IPS-NIHi11 (cell line): ENCODE measurements around the gene RCE1.
"Not testable (repeated sequence)": the region's sequence is repeated elsewhere in the genome, so short reads cannot be mapped to it uniquely, and the experiment has no call there.

Source experiments
- DNase-seq: peaks from one replicate; pipeline ENCODE4 v3.0.0; 2012; ENCODE audit warnings: mixed read lengths, low spot score

The RCE1 gene, protein sequence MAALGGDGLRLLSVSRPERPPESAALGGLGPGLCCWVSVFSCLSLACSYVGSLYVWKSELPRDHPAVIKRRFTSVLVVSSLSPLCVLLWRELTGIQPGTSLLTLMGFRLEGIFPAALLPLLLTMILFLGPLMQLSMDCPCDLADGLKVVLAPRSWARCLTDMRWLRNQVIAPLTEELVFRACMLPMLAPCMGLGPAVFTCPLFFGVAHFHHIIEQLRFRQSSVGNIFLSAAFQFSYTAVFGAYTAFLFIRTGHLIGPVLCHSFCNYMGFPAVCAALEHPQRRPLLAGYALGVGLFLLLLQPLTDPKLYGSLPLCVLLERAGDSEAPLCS

DNA sequence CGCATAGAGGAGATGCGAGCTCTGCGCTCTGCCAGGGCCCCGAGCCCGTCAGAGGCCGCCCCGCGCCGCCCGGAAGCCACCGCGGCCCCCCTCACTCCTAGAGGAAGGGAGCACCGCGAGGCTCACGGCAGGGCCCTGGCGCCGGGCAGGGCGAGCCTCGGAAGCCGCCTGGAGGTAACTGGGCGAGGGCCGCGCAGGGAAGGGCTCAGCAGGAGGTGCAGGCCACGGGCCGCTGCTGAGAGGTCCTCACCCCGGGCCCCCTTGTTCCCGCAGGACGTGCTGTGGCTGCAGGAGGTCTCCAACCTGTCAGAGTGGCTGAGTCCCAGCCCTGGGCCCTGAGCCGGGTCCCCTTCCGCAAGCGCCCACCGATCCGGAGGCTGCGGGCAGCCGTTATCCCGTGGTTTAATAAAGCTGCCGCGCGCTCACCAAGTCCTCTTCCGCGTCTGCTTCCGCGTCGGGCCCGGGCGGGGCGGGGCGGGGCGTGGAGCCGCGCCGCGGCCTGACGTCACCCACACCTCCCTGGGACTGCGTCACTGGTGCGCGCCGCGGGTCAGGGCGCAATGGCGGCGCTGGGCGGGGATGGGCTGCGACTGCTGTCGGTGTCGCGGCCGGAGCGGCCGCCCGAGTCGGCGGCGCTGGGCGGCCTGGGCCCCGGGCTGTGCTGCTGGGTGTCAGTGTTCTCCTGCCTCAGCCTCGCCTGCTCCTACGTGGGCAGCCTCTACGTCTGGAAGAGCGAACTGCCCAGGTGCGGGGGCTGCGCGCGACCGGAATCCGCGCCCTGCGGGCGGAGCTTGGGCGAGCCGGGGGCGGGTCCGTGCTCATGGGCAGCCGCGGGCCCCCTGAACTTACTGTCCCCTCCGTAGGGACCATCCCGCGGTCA, at the start of gene RCE1:
RCE1 (plus strand) TSS at position 546 of the 880 bp plus-strand sequence; CDS start at position 561, 15 bp downstream.
- DNase-seq: peak; percentile 99

DNA sequence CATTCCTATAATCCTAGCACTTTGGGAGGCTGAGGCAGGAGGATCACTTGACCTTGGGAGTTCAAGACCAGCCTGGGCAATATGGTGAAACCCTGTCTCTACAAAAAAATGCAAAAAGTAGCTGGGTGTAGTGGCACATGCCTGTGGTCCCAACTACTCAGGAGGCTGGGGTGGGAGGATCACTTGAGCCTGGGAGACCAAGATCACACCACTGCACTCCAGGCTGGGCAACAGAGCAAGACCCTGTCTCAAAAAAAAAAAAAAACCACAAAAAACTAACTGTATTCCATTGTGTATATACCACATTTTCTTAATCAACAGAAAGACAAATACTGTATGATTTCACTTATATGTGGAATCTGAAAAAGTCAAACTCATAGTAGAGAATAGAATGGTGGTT, 43.4 kb upstream of the RCE1 start:
- not testable (repeated sequence) for DNase-seq

DNA sequence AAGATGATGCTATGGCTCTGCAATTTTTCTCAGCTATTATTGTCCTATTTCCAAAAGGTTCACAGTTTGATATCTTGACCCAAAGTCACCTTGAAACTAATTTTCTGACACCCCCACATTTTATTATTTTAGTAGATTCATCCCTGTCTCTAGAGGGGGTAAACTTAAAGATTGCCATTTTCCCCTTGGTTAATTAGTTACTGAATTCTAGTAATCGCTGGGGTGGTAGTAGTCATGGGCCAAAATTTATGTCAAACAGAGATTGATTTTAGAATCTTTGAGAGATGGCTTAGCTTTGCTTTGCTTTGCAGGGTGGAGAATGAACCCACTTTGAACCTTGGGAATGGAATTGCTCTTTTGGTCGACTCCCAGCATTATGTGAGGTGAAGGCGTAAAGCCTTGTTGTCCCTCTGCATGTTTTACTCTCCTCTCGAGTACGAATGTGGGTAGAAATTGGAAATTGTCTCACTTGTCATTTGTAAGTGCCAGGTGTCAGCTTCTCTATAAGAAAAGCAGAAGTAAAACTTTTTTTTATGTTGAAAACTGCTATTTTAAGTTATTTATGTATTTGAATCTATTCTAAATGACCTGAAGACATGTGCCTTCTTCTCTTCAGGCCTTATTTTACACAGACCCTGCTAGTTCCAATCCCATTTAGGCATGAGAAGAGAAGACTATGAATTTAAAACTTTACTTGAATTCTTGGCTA, 42.4 kb upstream of the RCE1 start:
- no peak for DNase-seq

DNA sequence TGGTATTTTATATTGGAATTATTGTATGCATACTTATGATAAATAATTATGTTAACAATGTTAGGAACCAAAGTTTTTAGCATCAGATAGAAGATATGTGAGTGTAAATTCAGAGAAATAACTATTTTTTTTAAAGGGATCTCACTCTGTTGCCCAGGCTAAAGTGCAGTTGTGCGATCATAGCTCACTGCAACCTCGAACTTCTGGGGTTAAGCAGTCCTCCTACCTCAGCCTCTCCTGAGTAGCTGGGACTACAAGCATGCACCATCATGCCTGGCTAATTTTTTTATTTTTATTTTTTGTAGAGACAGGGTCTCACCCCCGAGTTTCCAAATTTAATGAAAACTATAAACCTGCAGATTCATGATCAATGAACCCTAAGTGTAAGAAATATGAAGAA, 33.6 kb upstream of the RCE1 start:
- no peak for DNase-seq

DNA sequence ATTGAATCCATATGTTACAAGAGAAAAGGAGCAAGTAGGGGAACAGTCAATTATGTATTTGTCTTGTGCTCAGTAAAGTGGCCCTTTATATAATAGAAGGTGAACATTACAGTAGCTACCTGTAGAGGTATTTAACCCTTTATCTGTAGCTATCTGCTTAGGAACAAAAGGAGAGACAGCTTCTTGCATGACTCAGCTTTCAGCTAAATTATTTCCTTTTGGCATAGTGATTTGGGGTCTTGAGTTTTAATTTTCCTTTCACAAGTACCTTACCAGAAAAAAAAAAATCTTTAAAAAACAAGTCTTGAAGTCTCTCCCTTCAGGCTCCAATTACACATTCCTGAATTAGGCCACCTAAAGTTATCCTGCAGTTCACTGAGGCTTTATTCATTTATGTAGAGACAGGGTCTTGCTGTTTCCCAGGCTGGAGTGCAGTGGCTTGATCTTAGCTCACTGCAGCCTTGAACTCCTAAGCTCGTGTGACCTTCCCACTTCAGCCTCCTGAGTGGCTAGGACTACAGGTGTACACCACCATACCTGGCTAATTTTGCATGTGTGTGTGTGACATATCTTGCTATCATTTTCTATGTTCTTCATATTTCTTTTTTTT, 32.6 kb upstream of the RCE1 start:
- no peak for DNase-seq

DNA sequence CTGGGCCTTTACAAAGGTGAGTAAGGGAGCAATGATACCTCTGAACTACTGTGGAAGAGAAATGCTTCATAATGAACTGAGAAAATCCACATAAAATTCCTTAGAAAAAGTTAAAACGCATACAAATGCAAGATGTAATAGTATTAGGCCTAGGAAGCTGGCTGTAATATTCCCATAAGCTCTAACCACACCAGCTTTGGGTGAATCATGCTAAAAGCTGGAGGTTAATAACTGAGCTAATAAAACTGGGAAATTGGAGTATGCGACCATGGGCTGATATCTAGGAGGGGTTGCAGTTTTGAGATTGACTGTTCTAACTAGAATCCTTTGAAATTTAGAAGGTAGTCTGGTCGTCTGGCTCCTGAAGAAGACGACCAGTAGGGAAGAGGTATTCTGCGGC, 28.6 kb upstream of the RCE1 start:
- DNase-seq: no peak

DNA sequence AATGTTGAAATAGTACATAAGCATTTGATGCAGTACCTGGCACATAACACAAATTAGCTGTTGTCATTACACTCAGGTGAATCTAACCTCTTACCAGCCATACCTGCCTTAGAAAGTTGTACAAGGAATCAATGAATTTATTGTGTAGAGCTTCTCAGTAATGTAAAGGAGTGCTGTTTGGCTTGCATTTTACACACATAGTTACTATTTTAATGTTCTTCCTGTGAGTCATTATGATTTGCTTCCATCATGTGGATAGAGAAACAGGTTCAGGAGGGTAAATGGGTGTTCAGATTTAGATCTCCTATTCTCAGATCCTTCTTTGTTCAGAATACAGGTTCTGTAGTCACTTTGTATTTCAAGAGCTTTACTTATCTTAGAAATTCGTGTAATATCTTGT, 27.6 kb upstream of the RCE1 start:
- DNase-seq: no peak

DNA sequence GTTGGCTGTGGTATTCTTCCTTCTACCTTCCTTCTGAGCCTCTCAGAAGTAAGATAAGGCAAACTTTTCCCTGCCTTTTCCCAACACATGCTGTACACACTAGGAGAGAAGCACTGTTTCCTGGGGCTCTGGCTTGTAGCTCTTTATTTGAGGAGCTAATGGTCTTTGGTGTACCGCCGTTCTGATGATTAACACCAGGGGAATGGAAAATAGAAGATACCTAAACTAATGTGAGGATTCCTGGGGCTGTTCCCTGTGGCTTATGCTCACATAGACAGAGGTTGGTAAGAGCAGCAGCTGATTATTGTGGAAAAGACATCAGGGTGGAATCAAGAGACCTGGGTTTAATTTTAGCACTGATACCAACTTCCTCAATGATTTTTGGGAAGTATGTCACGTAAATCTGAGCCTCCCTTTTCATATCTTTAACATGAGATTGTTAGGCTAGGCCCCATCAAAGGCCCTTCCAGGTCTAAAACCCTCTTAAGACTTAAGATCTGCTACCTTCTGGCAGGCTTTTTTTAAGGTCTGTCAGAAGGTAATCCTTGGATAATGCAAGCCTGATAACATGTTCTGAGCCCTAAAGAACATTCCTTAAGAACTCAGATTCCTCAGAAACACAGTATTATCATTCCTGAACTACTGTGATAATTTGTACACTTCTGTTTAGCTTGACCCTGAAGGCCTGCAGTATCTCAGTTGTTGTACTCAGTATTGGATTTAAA, 24.8 kb upstream of the RCE1 start:
- DNase-seq: no peak

DNA sequence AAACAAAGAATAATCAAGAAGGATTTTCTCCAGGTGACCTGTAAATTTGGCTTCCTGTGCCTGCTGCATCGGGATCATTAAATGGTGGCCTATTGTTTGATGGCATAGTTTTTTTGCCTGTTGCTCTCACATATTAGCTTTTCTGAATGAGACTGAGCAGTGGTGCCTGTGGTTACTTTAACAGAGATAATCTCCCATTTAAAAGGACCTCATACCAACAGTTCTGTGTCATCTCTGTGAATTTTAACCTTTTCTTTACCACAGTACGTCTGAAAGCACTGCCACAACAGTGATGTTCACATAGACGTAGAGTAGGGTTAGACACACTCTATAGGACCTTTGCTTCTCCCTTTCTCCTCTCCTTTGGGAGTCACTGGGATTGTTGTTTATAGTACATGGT, 22.9 kb upstream of the RCE1 start:
- DNase-seq: no peak

DNA sequence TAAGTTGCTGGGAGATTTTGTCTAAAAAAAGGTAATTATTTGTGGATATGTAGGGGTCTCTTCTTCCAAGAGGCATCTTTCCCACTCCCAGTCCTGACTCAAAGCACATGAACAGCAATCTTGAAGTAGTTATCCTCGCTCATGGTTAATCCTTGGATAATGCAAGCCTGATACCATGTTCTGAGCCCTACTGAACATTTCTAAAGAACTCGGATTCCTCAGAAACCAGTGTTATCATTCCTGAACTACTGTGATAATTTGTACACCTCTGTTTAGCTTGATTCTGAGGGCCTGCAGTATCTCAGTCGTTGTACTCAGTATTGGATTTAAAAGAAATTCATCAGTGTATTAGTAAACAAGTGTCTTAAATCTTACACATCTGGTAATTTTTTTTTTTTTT, 22.3 kb upstream of the RCE1 start:
- no peak for DNase-seq

DNA sequence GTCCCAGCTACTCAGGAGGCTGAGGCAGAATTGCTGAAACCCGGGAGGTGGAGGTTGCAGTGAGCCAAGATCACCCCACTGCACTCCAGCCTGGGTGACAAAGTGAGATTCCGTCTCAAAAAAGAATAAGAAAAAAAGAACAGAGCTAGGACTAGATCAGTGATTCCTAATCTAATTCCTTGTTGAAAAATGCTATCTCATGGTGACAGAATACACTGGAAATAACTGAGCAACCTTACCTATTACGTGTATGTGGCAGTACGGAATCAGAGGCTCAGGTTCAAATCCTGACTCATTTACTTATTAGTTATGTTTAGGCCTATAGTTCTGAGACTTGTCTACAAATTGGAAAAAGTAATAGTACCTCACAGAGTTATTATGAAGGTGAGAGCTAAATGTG, 19.5 kb upstream of the RCE1 start:
- no peak for DNase-seq

DNA sequence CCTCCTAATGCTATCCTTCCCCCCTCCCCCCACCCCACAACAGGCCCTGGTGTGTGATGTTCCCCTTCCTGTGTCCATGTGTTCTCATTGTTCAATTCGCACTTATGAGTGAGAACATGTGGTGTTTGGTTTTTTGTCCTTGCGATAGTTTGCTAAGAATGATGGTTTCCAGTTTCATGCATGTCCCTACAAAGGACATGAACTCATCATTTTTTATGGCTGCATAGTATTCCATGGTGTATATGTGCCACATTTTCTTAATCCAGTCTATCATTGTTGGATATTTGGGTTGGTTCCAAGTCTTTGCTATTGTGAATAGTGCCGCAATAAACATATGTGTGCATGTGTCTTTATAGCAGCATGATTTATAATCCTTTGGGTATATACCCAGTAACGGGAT, 18.7 kb upstream of the RCE1 start:
- DNase-seq: not testable (repeated sequence)

DNA sequence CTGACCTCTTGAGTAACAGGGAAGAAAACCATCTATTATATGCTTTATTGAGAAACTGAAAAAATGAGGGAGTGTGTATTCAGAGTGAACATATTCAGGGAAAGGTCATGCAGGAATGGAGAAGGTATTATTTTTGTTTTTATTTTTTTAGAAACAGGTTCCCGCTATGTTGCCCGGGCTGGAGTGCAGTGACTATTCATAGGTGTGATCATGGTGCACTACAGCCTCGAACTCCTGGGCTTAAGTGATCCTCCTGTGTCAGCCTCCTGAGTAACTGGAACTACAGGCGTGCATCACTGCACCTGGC, 8.7 kb upstream of the RCE1 start:
- DNase-seq: no peak

DNA sequence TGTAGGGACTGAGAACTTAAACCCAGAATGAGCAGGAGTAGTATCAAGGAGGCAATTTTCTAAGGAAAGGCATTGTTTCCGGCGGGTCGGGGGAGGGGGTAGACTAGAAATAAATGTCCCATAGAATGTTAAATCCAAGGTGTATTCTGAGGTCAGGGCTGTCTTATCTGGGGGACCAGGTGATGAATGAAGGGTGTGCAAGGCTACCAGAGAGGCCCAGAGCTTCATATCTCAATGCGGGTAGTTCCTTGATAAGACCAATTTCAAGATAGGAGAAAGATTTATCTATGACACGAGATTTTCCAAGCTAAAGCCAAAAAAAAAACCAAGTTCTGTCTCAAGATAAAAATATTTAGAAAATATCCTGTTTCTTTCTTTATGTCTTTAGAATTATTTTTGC, 8.3 kb upstream of the RCE1 start:
- DNase-seq: no peak

DNA sequence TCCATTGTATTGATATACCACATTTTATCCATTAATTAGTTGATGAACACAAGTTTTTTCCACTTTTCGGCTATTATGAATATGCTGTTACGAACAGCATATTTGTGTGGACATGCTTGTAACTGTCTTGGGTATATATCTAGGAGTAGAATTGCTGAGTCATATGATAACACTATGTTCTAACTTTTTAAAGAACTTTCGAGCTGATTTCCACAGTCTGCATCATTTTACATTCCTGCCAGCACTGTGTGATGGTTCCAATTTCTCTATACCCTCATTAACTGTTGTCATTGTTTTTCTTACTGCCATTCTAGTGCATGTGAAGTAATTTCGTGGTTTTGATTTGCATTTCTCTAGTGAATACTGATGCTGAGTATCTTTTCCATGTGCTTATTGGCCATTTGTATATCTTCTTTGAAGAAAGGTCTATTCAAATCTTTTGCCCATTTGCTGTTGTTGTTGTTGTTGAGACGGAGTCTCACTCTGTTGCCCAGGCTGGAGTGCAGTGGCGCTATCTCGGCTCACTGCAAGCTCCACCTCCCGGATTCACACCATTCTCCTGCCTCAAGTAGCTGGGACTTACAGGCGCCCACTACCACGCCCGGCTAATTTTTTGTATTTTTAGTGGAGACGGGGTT, 7.4 kb upstream of the RCE1 start:
- no peak for DNase-seq

DNA sequence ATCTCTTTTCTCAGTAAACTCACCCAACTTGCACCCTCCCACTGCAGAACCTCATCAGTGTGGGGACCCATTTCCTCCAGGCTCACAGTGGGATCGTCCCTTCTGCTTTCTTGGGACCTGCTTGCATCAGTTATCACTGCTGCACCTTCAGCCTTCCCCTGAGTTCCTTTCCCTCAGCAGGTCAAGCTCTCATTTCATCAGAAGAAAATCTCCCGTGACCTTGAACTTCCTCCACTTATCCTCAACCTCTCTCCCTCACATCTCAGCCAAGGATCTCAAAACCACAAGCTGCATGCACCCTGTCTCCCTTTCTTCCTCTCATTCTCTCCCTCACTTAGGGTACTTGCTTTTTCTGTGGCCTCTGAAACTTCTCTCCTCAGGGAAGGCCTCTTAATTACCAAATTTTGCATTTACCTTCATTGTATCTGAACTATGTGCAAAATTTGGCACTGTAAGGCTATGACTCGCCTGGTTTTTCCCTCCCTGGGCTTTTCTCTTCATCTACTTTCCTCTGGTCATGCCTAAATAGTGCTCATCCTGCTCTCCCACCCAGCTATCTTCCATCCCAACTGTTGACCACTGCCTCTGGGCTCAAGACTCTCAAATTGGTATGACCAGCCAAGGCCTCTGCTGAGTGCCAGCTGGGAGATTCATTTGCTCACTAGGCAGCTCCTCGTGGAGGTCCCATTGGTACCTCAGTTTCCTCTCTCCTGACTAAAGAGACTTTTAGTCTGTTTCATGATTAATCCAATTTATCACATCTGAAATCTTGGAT, 2.7 kb upstream of the RCE1 start:
- no peak for DNase-seq

DNA sequence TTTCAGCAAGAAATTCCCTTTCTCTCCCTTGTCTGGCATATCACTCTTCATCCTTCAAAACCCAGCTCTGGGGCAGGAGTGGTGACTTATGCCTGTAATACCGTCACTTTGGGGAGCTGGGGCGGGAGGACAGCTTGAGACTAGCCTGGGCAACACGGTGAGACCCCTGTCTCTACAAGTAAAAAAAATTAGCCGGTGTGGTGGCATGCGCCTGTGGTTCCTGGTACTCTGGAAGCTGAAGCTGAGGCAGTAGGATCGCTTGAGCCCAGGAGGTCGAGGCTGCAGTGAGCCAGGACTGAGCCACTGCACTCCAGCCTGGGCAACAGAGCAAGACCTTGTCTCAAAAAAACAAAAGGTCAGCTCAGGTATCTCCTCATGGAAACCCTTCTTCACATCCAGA, 1.4 kb upstream of the RCE1 start:
- no peak for DNase-seq

DNA sequence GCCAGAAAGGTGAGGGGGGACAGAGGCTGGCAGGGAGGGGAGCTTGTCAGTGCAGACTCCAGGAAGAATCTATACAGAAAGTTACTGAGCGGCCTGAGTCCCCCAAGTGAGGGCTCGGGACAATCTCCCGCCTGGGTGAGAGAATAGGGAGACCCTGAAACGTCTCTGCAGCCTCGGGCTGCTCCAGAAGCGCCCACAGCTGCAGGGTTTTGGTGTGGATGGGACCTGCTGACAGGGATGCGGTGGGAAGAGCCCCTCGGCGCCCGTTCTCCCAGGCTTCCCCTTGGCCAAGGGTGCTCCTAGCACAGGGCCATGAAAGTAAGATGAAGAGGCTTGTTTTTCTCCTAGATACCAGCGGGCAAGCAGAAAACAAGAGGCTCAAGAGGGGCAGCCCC, 743 bp upstream of the RCE1 start:
- no peak for DNase-seq

DNA sequence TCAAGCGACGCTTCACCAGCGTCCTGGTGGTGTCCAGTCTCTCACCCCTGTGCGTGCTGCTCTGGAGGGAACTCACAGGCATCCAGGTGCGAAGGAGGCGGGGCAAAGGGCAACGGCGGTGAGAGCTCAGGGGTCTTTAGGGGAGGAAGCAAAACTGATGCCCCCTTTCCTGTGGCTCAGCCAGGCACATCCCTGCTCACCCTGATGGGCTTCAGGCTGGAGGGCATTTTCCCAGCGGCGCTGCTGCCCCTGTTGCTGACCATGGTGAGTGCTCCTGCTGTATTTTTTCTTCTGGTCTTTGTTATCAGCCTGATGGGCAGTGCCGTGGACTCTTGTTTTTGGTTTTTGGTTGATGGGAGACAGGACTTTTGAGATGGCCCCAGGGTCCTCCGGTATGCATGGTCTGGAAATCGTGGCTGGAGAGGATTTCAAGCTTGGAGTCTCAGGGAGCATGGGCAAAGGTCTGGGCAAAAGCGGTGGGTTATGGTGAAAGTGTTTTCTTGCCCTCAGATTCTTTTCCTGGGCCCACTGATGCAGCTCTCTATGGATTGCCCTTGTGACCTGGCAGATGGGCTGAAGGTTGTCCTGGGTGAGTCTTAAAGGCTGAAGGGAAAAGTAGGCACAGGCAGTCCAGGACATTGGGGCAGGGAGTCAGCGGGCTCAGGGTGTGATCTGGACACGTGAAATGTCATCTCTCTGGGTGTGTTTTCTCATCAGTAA, 695 bp downstream of the RCE1 start:
- no peak for DNase-seq
